BJ (cell line): ENCODE data around the gene WIPF3. TPM values are rescaled to one million over a fixed set of nuclear protein-coding genes. Genes with fewer than 3 reads are reported as not detected.

Source experiments
- CTCF ChIA-PET: fragments of 350-600 bp; formaldehyde crosslinking; extraction: SDS; loops from one replicate; lab custom pipeline; 2021; ENCODE audit warnings: antibody characterized with exemption, inconsistent platforms; lab: Yijun Ruan, JAX
- POLR2A ChIA-PET: fragments of 300-600 bp; sonication (Branson Sonifier 250); formaldehyde crosslinking; extraction: SDS; loops from one replicate; lab custom pipeline; 2021; ENCODE audit warnings: antibody characterized with exemption; lab: Charles Lee
- DNase-seq: peaks from one replicate; pipeline ENCODE4 v3.0.0-alpha.2; 2011; ENCODE audit warnings: low read depth
- H3K27me3 ChIP-seq: 2 replicates; pipeline ENCODE4 v1.6.0; 2011; ENCODE audit warnings: low read length; ENCODE audit not compliant: control insufficient read depth, insufficient read depth
- H3K36me3 ChIP-seq: 2 replicates; pipeline ENCODE4 v1.5.1; 2011; ENCODE audit warnings: low read length; ENCODE audit not compliant: control insufficient read depth, insufficient read depth
- H3K4me3 ChIP-seq: 2 replicates; pipeline ENCODE4 v1.5.1; 2011; ENCODE audit warnings: low read depth, mild to moderate bottlenecking, control low read depth, low read length
- CTCF ChIP-seq: IDR thresholded peaks from 2 replicates; pipeline ENCODE4 v1.5.1; 2011; ENCODE audit warnings: low read depth, mild to moderate bottlenecking, control low read depth, inconsistent platforms, low read length, moderate library complexity; ENCODE audit not compliant: insufficient read depth
- polyA plus RNA-seq: library from polyadenylated mRNA; depleted of rRNA; stranded (reverse); fragments of >200 nt; gene quantifications from 2 replicates; pipeline ENCODE4 v1.2.3, GENCODE V29; 2011

Gene WIPF3
- polyA plus RNA-seq, 1 experiment: not detected

GRCh38 chr7:29858191-29858951 is 52.1 kb downstream of the WIPF3 start:
- CTCF ChIA-PET: interaction anchor here (1.5 kb wide), 1 partner anchor 16 kb away, joined by 3 read pairs; no protein-coding TSS in a partner anchor
- TF ChIP-seq CTCF: no peak
- no peaks in the 10 kb centered on the region for H3K36me3 ChIP-seq
- H3K27me3 ChIP-seq: peaks cover 9% of the 10 kb centered on the region
- POLR2A ChIA-PET: no interaction called here
- no peak overlapping the region for H3K4me3 ChIP-seq
- DNase-seq: no peak

- Histone ChIP-seq H3K27me3 (peaks cover 6% of the 10 kb centered on the region), H3K4me3 (no peak overlapping the region), H3K36me3 (no peaks in the 10 kb centered on the region)
- no peak for TF ChIP-seq CTCF
- DNase-seq: no peak
- ChIA-PET POLR2A (no interaction called here), CTCF (interaction anchor here (1.5 kb wide), 1 partner anchor 16 kb away, joined by 3 read pairs; no protein-coding TSS in a partner anchor)
These were observed 52.8 kb downstream of the WIPF3 start for GRCh38 chr7:29859104-29859503.

GRCh38 chr7:29859524-29860185 is 53.3 kb downstream of the WIPF3 start:
- H3K27me3 ChIP-seq: peaks cover 6% of the 10 kb centered on the region
- no peak for DNase-seq
- POLR2A ChIA-PET: no interaction called here

GRCh38 chr7:29860186-29860585 is 53.9 kb downstream of the WIPF3 start:
- H3K36me3 ChIP-seq: no peaks in the 10 kb centered on the region
- no peak overlapping the region for H3K4me3 ChIP-seq
- peaks cover 4% of the 10 kb centered on the region; the same call in 1 of the 2 replicates for H3K27me3 ChIP-seq
- CTCF ChIA-PET: no interaction called here
- POLR2A ChIA-PET: no interaction called here
- TF ChIP-seq CTCF: no peak
- DNase-seq: no peak

More at GRCh38 chr7:29859524-29860185, 53.3 kb downstream of the WIPF3 start:
- no peaks in the 10 kb centered on the region for H3K36me3 ChIP-seq
- no peak overlapping the region for H3K4me3 ChIP-seq
- TF ChIP-seq CTCF: no peak
- CTCF ChIA-PET: interaction anchor here (1.5 kb wide), 1 partner anchor 17 kb away, joined by 3 read pairs; no protein-coding TSS in a partner anchor

- TF ChIP-seq CTCF: no peak
- ChIA-PET CTCF (no interaction called here), POLR2A (no interaction called here)
- Histone ChIP-seq H3K36me3 (no peaks in the 10 kb centered on the region), H3K27me3 (peaks cover 2% of the 10 kb centered on the region; the same call in 1 of the 2 replicates), H3K4me3 (no peak overlapping the region)
- DNase-seq: no peak
These were observed 55.6 kb downstream of the WIPF3 start for GRCh38 chr7:29861884-29862283.
